ENCODE measurements around the gene FAM78B. TPM values are rescaled to one million over a fixed set of nuclear protein-coding genes. Genes with fewer than 3 reads are reported as not detected.

Gene FAM78B
- total RNA-seq, 1 experiment from 2014 or later: 0.15 TPM

- no peaks in the 10 kb centered on the region for H3K9me2 ChIP-seq (replicated peaks; ENCODE audit: insufficient read depth, low read length)
- no peak overlapping the region for H2AFZ ChIP-seq (ENCODE audit: low read length)
- H4K20me1 ChIP-seq (ENCODE audit: insufficient read depth, low read depth, low read length): no peaks in the 10 kb centered on the region
- H3K79me2 ChIP-seq (ENCODE audit: low read length): no peaks in the 10 kb centered on the region
- no peak overlapping the region for H3K27ac ChIP-seq (ENCODE audit: low read length)
- H3K27me3 ChIP-seq (ENCODE audit: low read length): no peaks in the 10 kb centered on the region
- no peak overlapping the region for H3K9ac ChIP-seq (ENCODE audit: low read length)
- DNase-seq: no peak
- no peaks in the 10 kb centered on the region for H3K9me3 ChIP-seq (ENCODE audit: low read length)
- no peak overlapping the region for H3K4me3 ChIP-seq (ENCODE audit: low read length)
- H3K36me3 ChIP-seq (ENCODE audit: insufficient read depth, low read length): no peaks in the 10 kb centered on the region
- H3K4me2 ChIP-seq (ENCODE audit: low read depth, low read length, poor library complexity, severe bottlenecking): no peak overlapping the region
- no peaks in the 10 kb centered on the region for H3K4me1 ChIP-seq (ENCODE audit: low read length)
Measured at GRCh38 chr1:166170075-166170474, 3.3 kb upstream of the FAM78B start.

DNA sequence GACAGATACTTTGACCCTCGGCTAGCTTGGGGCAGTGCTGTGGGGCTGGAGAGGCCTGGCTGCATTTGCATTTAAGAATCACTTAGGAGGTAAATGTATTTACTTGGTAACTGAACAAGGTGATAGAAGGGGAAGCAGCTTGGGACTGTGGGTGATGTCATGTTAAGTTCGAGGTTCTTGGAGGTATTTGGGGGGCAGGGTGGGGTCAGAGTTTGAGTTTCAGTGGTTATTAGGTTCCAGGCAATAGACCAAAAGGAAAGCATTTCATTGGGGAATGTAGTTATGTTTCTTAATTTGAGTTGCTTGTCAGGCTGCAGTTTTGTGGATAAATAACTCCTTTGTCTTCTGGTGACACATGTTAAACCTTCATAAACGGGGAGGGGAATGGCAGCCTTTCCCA is 2.4 kb upstream of the FAM78B start:
- no peak overlapping the region for H3K27ac ChIP-seq (ENCODE audit: low read length)
- H3K79me2 ChIP-seq (ENCODE audit: low read length): no peaks in the 10 kb centered on the region
- DNase-seq: no peak
- H3K4me3 ChIP-seq (ENCODE audit: low read length): no peak overlapping the region
- H3K36me3 ChIP-seq (ENCODE audit: insufficient read depth, low read length): no peaks in the 10 kb centered on the region
- H3K9me3 ChIP-seq (ENCODE audit: low read length): no peaks in the 10 kb centered on the region
- no peak overlapping the region for H2AFZ ChIP-seq (ENCODE audit: low read length)
- H3K9ac ChIP-seq (ENCODE audit: low read length): no peak overlapping the region
- H3K27me3 ChIP-seq (ENCODE audit: low read length): no peaks in the 10 kb centered on the region
- H4K20me1 ChIP-seq (ENCODE audit: insufficient read depth, low read depth, low read length): no peaks in the 10 kb centered on the region
- H3K9me2 ChIP-seq (replicated peaks; ENCODE audit: insufficient read depth, low read length): no peaks in the 10 kb centered on the region
- no peaks in the 10 kb centered on the region for H3K4me1 ChIP-seq (ENCODE audit: low read length)
- no peak overlapping the region for H3K4me2 ChIP-seq (ENCODE audit: low read depth, low read length, poor library complexity, severe bottlenecking)

DNA sequence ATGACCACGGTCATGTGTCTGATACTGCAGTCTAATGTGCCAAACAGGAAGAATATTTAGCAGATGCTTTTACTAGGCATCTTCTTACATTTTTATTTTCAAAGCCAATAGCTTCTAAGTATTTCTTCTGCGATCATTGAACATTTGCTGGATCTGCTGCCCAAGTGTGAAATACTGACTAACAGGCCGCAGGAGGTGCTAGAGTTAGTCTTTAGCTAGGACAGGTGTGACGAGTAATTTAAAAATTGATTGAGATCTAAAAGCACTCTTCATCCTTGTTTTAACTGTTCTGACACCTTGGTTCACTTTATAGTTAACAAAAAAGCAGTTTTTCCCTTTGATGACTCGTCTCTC is 748 bp upstream of the FAM78B start:
- H3K36me3 ChIP-seq (ENCODE audit: insufficient read depth, low read length): no peaks in the 10 kb centered on the region
- H3K9me2 ChIP-seq (replicated peaks; ENCODE audit: insufficient read depth, low read length): no peaks in the 10 kb centered on the region
- H3K9me3 ChIP-seq (ENCODE audit: low read length): no peaks in the 10 kb centered on the region
- no peaks in the 10 kb centered on the region for H4K20me1 ChIP-seq (ENCODE audit: insufficient read depth, low read depth, low read length)
- no peak overlapping the region; the same call in 1 of the 2 replicates for H3K4me3 ChIP-seq (ENCODE audit: low read length)
- no peak for DNase-seq
- no peak overlapping the region for H2AFZ ChIP-seq (ENCODE audit: low read length)
- peak overlapping the region; percentile 26; the same call in 1 of the 2 replicates for H3K9ac ChIP-seq (ENCODE audit: low read length)
- H3K4me2 ChIP-seq (ENCODE audit: low read depth, low read length, poor library complexity, severe bottlenecking): peak overlapping the region; percentile 18
- H3K27me3 ChIP-seq (ENCODE audit: low read length): no peaks in the 10 kb centered on the region
- no peaks in the 10 kb centered on the region for H3K79me2 ChIP-seq (ENCODE audit: low read length)
- H3K4me1 ChIP-seq (ENCODE audit: low read length): no peaks in the 10 kb centered on the region
- H3K27ac ChIP-seq (ENCODE audit: low read length): no peak overlapping the region

DNA sequence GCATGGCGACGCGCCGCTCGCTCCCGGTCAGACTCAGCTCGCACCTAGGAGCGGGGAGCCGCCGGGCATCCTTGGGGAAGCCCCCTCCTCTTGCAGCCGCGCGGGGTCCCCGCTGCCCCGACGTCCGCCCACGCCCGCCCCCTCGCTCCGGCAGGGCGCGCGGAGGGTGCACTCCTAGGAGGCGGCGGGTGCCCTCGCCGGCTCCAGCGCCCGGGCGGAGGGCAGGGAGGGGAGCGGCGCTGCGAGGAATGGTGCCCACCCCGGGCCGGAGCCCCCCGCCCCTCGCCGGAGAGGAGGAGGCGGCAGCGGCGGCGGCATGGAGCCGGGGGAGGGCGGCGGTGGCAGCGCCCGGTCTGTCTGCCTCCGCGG is 488 bp downstream of the FAM78B start:
- Histone ChIP-seq H3K36me3 (ENCODE audit: insufficient read depth, low read length) (no peaks in the 10 kb centered on the region), H3K4me2 (ENCODE audit: low read depth, low read length, poor library complexity, severe bottlenecking) (no peak overlapping the region), H3K9ac (ENCODE audit: low read length) (no peak overlapping the region), H3K27me3 (ENCODE audit: low read length) (no peaks in the 10 kb centered on the region), H2AFZ (ENCODE audit: low read length) (no peak overlapping the region), H3K4me3 (ENCODE audit: low read length) (no peak overlapping the region), H3K9me2 (replicated peaks; ENCODE audit: insufficient read depth, low read length) (no peaks in the 10 kb centered on the region), H3K4me1 (ENCODE audit: low read length) (no peaks in the 10 kb centered on the region), H4K20me1 (ENCODE audit: insufficient read depth, low read depth, low read length) (no peaks in the 10 kb centered on the region), H3K9me3 (ENCODE audit: low read length) (no peaks in the 10 kb centered on the region), H3K79me2 (ENCODE audit: low read length) (no peaks in the 10 kb centered on the region), H3K27ac (ENCODE audit: low read length) (no peak overlapping the region)
- DNase-seq: no peak

DNA sequence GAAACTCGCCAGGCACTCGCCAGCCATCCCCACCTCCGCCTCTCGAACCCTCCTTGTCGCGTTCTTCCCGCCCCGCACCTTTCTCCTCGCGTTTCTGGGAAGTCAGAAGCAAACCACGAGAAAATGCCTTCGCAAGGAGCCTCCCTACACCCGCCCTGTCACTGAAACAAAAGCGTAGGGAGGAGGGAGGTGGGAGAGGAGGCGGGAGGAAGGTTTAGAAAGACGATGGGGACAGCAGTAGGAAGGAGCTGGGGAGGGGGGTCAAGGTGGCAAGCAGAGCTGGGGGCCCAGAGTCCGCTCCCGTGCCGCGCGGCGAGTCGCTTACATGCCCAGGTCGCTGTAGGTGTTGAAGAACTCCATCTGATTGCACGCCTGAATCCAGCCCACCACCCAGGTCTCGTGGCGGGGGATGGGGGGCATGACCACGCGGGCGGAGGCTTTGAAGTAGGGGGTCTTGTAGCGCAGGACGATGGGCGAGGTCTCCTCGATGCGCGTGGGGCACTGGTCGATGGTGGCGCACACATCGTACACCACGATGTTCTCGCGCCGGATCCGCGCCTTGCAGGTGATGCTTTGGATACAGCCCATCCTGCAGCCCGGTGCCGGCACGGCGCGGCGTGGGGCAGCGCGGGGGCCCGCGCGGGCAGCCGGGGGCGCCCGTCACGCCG is 1.0 kb downstream of the FAM78B start:
- no peak overlapping the region for H3K4me2 ChIP-seq (ENCODE audit: low read depth, low read length, poor library complexity, severe bottlenecking)
- H3K9ac ChIP-seq (ENCODE audit: low read length): no peak overlapping the region
- H3K27me3 ChIP-seq (ENCODE audit: low read length): no peaks in the 10 kb centered on the region
- no peak overlapping the region for H2AFZ ChIP-seq (ENCODE audit: low read length)
- no peaks in the 10 kb centered on the region for H3K4me1 ChIP-seq (ENCODE audit: low read length)
- DNase-seq: no peak
- H3K27ac ChIP-seq (ENCODE audit: low read length): no peak overlapping the region
- no peaks in the 10 kb centered on the region for H3K9me2 ChIP-seq (replicated peaks; ENCODE audit: insufficient read depth, low read length)
- H3K9me3 ChIP-seq (ENCODE audit: low read length): no peaks in the 10 kb centered on the region
- H4K20me1 ChIP-seq (ENCODE audit: insufficient read depth, low read depth, low read length): no peaks in the 10 kb centered on the region
- no peaks in the 10 kb centered on the region for H3K79me2 ChIP-seq (ENCODE audit: low read length)
- H3K36me3 ChIP-seq (ENCODE audit: insufficient read depth, low read length): no peaks in the 10 kb centered on the region
- H3K4me3 ChIP-seq (ENCODE audit: low read length): no peak overlapping the region

DNA sequence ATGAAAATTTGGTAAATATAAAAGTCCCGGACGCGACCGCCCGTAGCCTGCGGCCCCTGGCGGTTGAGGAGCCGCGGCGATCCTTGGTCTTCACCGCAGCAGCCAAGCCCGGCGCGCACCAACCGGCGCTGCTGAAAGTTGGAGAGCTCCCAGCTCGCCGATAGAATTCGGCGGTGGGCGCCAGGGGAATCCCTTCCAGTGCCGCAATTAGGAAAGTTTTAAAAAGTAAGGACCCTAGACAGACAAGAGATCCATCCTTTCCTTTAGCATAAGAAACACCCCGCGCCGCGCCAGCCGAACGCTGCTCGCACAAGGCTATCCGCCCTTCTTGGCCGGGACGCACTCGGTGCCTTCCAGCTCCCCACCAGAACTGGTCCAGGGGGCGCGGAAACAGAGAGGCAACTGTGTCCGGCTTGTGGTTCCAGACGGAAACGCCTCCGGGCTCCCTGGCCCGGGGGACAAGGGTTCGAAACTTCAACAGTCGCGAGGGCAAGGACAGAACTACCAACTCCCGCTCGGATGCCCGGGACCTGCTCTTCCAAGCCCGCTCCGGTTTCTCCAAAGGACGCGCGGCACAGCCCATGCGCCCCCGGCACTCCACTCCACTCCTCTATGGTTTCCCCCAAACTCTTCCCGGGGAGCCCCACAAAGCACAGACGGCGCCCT is 1.7 kb downstream of the FAM78B start:
- H3K4me3 ChIP-seq (ENCODE audit: low read length): no peak overlapping the region
- no peak for DNase-seq
- no peak overlapping the region for H3K4me2 ChIP-seq (ENCODE audit: low read depth, low read length, poor library complexity, severe bottlenecking)
- no peak overlapping the region for H3K9ac ChIP-seq (ENCODE audit: low read length)
- no peaks in the 10 kb centered on the region for H3K4me1 ChIP-seq (ENCODE audit: low read length)
- no peaks in the 10 kb centered on the region for H3K27me3 ChIP-seq (ENCODE audit: low read length)
- H3K79me2 ChIP-seq (ENCODE audit: low read length): no peaks in the 10 kb centered on the region
- no peak overlapping the region for H2AFZ ChIP-seq (ENCODE audit: low read length)
- H3K9me2 ChIP-seq (replicated peaks; ENCODE audit: insufficient read depth, low read length): no peaks in the 10 kb centered on the region
- H3K9me3 ChIP-seq (ENCODE audit: low read length): no peaks in the 10 kb centered on the region
- H4K20me1 ChIP-seq (ENCODE audit: insufficient read depth, low read depth, low read length): no peaks in the 10 kb centered on the region
- no peaks in the 10 kb centered on the region for H3K36me3 ChIP-seq (ENCODE audit: insufficient read depth, low read length)
- H3K27ac ChIP-seq (ENCODE audit: low read length): no peak overlapping the region

DNA sequence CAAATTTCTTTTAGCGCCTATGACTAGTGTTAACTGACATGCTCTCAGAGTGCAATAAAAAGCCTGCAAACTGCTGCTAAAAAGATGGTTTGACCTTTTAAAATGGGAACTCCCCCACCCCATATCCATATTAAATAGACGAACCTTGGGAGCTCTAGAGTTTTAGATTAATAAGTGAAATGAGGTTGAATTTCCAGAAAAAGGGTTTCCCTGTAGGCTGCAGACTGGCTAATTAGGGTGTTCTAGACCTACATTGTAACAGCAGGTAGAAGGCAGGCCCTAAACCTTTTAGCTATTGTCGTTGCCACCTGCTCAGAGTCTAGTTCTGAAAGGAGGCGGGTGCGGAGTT is 2.2 kb downstream of the FAM78B start:
- no peaks in the 10 kb centered on the region for H3K4me1 ChIP-seq (ENCODE audit: low read length)
- H3K9me3 ChIP-seq (ENCODE audit: low read length): no peaks in the 10 kb centered on the region
- H3K9ac ChIP-seq (ENCODE audit: low read length): no peak overlapping the region
- no peaks in the 10 kb centered on the region for H3K27me3 ChIP-seq (ENCODE audit: low read length)
- H3K79me2 ChIP-seq (ENCODE audit: low read length): no peaks in the 10 kb centered on the region
- no peaks in the 10 kb centered on the region for H4K20me1 ChIP-seq (ENCODE audit: insufficient read depth, low read depth, low read length)
- no peak overlapping the region for H2AFZ ChIP-seq (ENCODE audit: low read length)
- no peaks in the 10 kb centered on the region for H3K36me3 ChIP-seq (ENCODE audit: insufficient read depth, low read length)
- H3K4me2 ChIP-seq (ENCODE audit: low read depth, low read length, poor library complexity, severe bottlenecking): no peak overlapping the region
- no peak for DNase-seq
- no peaks in the 10 kb centered on the region for H3K9me2 ChIP-seq (replicated peaks; ENCODE audit: insufficient read depth, low read length)
- no peak overlapping the region for H3K4me3 ChIP-seq (ENCODE audit: low read length)
- H3K27ac ChIP-seq (ENCODE audit: low read length): no peak overlapping the region

GRCh38 chr1:166159656-166160055 is 7.1 kb downstream of the FAM78B start:
- H3K4me3 ChIP-seq (ENCODE audit: low read length): no peak overlapping the region
- H3K9me3 ChIP-seq (ENCODE audit: low read length): no peaks in the 10 kb centered on the region
- H3K9me2 ChIP-seq (replicated peaks; ENCODE audit: insufficient read depth, low read length): no peaks in the 10 kb centered on the region
- no peak overlapping the region for H3K4me2 ChIP-seq (ENCODE audit: low read depth, low read length, poor library complexity, severe bottlenecking)
- no peaks in the 10 kb centered on the region for H4K20me1 ChIP-seq (ENCODE audit: insufficient read depth, low read depth, low read length)
- no peaks in the 10 kb centered on the region for H3K27me3 ChIP-seq (ENCODE audit: low read length)
- H3K4me1 ChIP-seq (ENCODE audit: low read length): no peaks in the 10 kb centered on the region
- H3K36me3 ChIP-seq (ENCODE audit: insufficient read depth, low read length): no peaks in the 10 kb centered on the region
- no peak overlapping the region for H3K27ac ChIP-seq (ENCODE audit: low read length)
- no peak overlapping the region for H2AFZ ChIP-seq (ENCODE audit: low read length)
- no peaks in the 10 kb centered on the region for H3K79me2 ChIP-seq (ENCODE audit: low read length)
- DNase-seq: no peak
- H3K9ac ChIP-seq (ENCODE audit: low read length): no peak overlapping the region

Measured in Karpas-422 (cell line).